Hippocampal formation (tissue), 2 donors: Measurements from ENCODE around the gene DHX15.
"Not testable (repeated sequence)": the region's sequence is repeated elsewhere in the genome, so short reads cannot be mapped to it uniquely, and the experiment has no call there.

Experiments used
- DNase-seq, 2 donors: peaks; one replicate each; lab custom pipeline; 2025; lab: John Stamatoyannopoulos, UW

Gene DHX15

GRCh38 chr4:24544208-24544988, 40.0 kb downstream of the DHX15 start:
- no peak for DNase-seq

GRCh38 chr4:24537025-24537424, 47.3 kb downstream of the DHX15 start:
- DNase-seq: no peak

DNA sequence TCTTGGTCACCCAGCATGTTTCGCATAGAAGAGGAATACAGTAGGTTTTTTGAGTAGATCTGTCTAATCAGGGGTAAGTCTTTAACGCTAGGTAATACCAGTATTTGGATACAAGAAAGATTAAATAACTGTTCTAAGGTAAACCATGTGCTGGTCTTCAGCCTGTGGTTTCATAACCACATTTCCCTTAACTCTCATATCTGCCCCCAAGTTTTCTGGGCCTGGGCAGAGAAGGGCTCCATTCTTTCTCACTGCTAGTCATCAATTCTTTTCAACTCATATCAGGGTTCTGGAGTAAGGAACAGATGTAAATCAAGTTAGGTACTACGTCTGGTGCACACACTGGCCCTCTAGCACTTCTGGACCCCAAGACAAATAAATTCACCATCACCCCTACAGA, 49.0 kb downstream of the DHX15 start:
- no peak for DNase-seq

GRCh38 chr4:24533364-24533763, 51.0 kb downstream of the DHX15 start:
- no peak for DNase-seq

GRCh38 chr4:24529555-24529954, 54.8 kb downstream of the DHX15 start:
- no peak for DNase-seq

GRCh38 chr4:24527371-24527770, 57.0 kb downstream of the DHX15 start:
- no peak for DNase-seq

- no peak for DNase-seq
Observed at GRCh38 chr4:24521544-24521943, 62.8 kb downstream of the DHX15 start.

DNA sequence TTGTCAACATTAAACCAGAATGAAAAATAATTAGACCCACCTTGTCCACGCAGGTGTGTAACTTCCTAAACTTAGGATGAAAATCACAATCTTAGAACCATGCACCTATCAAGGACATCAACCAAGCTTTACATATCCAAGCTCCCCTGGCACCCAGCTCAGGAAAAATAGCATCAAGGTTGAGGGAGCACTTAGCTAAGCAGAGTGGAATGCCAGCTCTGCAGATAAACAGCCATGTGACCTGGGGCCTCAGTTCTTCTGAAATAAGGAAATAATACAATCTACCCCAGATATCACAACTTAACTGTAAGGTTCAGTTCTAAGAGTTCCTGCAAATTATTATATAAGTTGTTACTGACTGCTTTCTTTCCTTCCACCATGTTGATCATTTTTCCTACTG, 64.7 kb downstream of the DHX15 start:
- no peak for DNase-seq

DNA sequence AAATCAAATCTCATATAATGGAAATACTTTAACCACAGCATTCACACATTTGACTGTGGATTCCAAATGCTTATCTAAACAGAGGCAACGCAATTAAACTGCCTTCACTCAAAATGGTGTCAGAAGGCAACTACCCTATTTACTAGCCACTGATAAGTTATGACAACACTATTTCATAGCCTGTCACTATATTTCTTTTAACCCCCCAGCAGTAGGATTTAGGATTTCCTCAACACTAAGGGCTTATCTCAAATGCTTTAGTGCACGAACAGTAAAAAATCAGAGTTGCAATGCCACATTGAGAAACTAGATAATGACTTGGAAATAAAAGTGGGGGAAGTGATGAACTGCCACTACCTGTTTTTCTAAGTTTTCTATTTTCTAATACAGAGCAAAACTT, 66.7 kb downstream of the DHX15 start:
- DNase-seq: no peak

GRCh38 chr4:24516926-24517325, 67.4 kb downstream of the DHX15 start:
- DNase-seq: no peak

DNA sequence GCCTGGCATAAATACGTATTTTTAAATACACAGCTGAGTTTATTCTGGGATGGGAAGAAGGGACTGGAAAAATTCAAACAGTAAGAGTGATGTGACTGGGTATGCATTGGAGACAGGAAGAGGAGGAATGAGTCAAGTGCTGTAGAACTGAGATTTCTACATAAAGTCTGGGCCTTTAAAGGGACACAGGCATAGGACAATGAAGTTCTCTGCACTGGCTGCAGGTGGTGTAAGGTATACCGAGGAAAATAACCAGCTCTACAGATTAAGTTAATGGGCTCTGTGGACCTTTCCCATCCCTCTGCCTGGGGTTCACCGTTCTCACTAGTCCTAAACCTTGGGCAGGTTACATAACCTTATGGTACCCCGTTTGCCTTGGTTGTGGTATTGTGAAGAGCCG, 68.7 kb downstream of the DHX15 start:
- no peak for DNase-seq

GRCh38 chr4:24514808-24515207, 69.5 kb downstream of the DHX15 start:
- no peak for DNase-seq

- no peak for DNase-seq
Observed at GRCh38 chr4:24513718-24514117, 70.6 kb downstream of the DHX15 start.

DNA sequence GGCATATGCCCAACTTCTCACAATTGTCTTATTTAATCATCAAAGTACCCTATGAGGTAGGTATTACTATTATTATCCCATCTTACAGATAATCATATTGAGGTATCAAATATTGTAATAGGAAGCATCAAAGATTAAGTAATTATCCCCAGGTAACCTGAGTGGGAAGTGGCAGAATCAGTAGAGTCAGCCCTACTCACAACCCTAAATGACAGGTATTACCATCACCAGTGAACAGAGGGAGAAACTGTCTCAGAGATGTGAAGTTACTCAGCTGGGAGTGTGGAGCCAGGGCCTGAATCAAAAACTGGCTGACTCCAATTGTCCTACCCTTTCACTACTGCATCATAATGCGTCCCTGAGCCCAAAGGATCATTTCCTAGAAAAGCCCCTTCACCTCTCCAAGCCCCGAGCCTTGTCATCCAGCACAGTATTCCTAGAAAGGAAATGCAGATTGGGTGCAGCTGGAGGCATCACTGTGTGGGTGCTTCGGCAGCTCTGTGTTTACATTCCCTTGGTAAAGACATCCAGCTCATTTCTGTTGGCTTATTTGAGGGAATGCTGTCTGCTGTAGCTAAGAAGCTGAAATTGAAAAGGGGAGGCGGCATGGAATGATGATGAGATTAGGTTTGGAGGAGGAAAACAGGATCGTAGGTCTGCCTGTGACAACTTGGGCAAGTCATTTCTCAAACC, 72.8 kb downstream of the DHX15 start:
- DNase-seq: no peak

DNA sequence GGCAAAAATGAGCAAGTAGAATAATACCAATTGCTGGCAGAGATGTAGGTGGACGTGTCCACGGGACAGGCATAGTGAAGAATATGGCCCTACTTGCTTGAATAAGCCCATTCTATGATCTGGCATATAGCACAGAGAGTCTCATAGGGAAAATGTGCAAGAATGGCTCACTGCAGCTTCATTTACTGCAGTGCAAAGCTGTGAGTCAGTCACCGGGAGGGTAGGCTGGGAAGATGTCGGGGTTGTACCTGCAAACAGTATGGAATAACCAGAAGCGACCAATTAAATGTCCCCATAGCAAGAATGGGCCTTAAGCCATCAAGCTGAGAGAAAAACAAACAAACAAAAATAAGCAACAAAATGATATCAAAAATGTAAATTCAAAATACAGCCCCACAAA, 74.3 kb downstream of the DHX15 start:
- DNase-seq: no peak

GRCh38 chr4:24508541-24508940, 75.8 kb downstream of the DHX15 start:
- no peak for DNase-seq

- DNase-seq: no peak
Observed at GRCh38 chr4:24507439-24507838, 76.9 kb downstream of the DHX15 start.

DNA sequence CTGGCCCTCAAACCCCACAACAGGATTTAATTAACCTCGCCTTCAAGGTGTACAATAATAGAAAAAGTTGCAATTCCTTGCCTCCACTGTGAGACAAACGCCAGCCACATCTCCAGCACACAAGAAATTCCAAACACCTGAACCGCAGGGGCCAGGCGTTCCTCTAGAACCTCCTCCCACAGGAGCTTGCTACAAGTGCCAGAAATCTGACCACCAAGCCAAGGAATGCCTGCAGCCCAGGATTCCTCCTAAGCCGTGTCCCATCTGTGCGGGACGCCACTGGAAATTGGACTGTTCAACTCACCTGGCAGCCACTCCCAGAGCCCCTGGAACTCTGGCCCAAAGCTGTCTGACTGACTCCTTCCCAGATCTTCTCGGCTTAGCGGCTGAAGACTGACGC, 81.3 kb downstream of the DHX15 start:
- DNase-seq: not testable (repeated sequence)

DNA sequence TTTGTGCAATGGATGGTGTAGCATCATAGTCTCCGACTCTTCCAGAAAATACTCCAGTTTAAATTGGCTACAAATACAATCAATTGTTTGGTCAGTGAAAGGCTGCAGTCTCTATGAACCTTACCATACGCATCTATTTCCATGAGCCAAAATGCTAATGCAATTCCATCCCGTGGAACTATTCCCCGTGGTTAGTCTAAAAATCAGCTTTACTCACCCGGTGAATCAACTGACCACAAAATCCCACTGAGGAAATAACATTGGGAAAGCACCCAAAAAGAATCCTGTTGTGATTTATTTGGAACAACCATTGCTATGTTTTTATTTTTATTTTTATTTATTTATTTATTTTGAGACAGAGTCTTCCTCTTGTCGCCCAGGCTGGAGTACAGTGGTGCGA, 87.1 kb downstream of the DHX15 start:
- DNase-seq: no peak

- no peak for DNase-seq
Observed at GRCh38 chr4:24496597-24496996, 87.8 kb downstream of the DHX15 start.

- DNase-seq: no peak
Observed at GRCh38 chr4:24495388-24495787, 89.0 kb downstream of the DHX15 start.

DNA sequence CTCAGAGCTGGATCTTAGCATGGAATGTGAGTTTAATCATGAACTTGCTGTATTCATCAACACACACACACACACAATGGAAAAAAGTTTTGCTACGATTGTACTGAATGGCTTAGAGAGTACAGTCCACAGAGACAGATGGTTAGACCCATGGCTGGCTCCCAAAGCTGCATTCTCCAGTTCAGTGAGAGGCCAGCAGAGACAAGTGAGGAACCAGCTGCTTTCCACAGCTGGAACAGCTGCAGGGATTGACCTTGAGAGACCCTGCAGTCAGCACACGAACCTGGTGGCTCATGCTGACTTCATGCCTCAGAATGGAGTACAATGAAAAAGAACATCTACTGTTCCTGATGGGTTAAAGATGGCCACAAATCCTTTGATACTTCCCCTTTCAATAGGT, 94.5 kb downstream of the DHX15 start:
- DNase-seq: no peak

DNA sequence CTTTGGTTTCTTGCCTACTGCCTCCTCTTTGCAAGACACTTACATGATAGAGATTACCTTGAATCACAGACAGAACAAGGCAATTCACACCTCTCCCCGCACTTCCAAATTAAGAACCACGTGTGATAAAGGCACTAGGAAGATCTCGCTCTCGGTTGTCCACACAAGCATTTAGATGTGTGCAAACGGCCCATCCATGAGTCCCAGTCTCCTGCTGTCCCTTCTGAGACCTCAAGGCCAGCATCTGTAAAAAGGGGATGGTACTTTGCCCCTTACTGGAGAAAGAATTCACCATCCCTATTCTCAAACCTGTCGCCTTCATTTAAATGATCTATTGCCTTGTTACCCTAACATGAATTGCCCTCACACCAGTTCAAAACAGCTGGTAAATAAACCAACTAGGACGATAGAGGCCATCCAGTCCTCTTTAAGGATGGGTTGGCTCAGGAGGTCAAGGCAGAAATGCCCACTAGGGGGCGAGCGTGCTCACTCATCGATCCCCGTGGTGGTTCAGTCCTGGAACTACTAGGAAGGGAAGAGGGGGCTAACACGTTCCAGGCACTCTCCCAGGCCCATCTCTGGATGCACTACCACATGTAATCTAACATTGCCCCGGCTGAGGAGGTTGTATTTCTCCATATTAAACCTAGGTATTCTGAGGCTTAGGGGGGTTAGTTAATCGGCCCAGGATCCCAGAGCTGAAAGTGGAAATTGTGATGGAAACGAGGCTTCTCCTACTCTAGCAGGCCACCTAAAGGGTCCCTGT, 95.8 kb downstream of the DHX15 start:
- peak; percentile 60 to 64 for DNase-seq
